Epithelial cell of proximal tubule (primary cell): ENCODE data around the gene ETFA. TPM values are rescaled to one million over a fixed set of nuclear protein-coding genes. Genes with fewer than 3 reads are reported as not detected.

Experiments used
- DNase-seq: peaks from one replicate; pipeline ENCODE4 v3.0.0-alpha.2; 2011; ENCODE audit warnings: low read depth
- H3K4me3 ChIP-seq: 2 replicates; pipeline ENCODE4 v1.5.1; 2011; ENCODE audit warnings: low read depth, mild to moderate bottlenecking, low read length
- CTCF ChIP-seq: conservative IDR thresholded peaks from 2 replicates; pipeline ENCODE4 v1.5.1; 2012; ENCODE audit warnings: low read depth, mild to moderate bottlenecking, low read length
- total RNA-seq: library from RNA; depleted of rRNA; stranded (reverse); fragments of >200 nt; gene quantifications from 2 replicates; pipeline ENCODE4 v1.2.3, GENCODE V29; 2015

ETFA gene
- total RNA-seq, 1 donor from 2014 or later: 117 TPM

GRCh38 chr15:76353023-76353577 lies 41.8 kb upstream of the ETFA start:
- no peak for DNase-seq
- no peak for TF ChIP-seq CTCF

DNA sequence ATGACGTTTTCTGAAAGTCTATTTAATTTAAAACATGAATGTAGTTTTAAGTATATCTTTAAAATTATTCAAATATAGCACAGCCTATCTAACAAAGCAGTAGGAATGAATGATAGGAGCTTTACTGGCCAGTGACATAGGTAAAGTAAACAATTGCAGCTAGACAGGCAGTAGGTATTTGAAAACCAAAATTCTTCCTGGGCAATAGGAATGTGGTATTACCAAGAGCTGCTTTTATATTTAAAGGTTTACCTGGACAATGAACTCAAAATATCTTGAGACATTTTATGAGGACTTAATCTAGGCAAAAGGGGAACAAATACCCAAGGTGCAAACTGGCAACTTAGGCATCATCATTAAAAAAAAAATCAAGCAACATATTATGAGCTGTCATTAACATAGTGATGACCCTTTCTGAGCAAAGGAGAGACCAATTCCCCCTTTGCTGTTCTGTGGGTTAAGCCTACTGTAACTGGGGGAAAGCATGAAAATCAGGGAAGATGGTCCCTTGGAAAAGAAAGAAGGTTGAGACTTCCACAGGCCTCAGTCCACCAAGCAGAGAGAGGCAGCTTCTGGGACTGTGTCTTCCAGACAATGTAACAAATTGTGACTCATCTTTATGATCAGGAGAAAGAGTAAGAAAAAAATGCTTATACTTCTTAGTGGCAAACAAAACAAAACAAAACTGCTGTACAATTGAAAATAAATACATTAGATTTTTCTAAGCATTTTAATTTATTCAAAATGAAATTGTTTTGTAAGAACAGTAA lies 38.2 kb upstream of the ETFA start:
- no peak for TF ChIP-seq CTCF
- H3K4me3 ChIP-seq: no peak overlapping the region
- DNase-seq: no peak

More at GRCh38 chr15:76353023-76353577, 41.8 kb upstream of the ETFA start:
- no peak overlapping the region for H3K4me3 ChIP-seq

GRCh38 chr15:76347482-76348055 lies 36.3 kb upstream of the ETFA start:
- H3K4me3 ChIP-seq: no peak overlapping the region
- no peak for DNase-seq
- TF ChIP-seq CTCF: no peak

DNA sequence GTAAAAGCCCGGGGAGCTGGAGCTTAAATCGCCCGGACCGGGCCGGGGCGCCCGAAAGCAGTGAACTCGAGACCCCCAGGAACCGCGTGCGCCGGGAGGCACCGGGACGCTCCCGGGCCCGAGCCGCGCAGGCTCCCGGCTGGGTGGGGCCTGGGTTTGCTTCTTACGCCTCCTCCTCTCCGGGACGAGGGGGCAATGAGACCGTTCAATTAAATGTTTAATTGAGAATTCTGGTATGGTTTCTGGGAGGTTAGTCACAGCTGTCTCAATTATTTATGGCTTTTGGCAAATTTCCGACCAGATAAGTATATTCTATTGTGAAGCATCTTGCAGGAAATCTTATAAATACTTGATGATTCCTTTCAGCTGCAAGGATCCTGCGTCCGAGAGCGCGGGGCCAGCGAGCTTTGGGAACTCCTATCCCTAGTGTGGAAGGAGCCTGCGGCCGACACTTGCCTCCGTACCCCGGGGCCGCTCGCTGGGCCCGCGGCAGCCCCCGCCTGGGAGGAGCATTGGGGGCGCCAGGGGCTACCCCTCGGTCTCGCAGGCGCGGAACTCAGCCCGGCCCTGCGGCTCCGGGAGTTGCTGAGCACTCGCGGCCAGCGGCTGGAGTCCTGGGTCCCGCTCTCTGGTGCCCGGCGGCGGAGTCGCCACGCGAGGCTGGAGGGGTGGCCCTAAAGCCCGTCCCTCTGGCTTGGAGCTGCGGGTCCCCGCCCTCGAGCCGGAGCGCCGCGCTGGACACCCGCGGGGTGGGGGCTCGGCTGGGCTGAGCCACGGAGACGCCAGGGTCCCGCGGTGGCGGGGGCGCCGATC lies 35.6 kb upstream of the ETFA start:
- H3K4me3 ChIP-seq: peak overlapping the region; percentile 33

GRCh38 chr15:76345880-76346668 lies 34.8 kb upstream of the ETFA start:
- peak overlapping the region; percentile 33 for H3K4me3 ChIP-seq
- TF ChIP-seq CTCF: no peak
- no peak for DNase-seq

More for the DNA sequence above, 35.6 kb upstream of the ETFA start:
- TF ChIP-seq CTCF: no peak
- no peak for DNase-seq

DNA sequence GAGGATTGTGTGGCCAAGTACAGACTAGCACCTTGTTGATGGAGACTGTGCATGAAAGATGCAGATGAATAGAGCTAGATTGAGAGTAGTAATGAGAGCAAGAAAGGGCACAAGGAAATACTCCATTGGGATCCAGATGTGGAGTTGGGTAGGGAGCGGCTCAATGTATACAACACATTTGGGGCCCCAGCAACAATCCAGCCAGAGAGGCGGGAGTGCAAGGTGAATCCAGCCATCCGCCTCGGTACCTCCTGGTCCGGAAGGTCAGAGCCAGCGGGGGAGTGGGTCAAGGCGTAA lies 34.3 kb upstream of the ETFA start:
- no peak for TF ChIP-seq CTCF
- no peak overlapping the region for H3K4me3 ChIP-seq
- no peak for DNase-seq
